IPS-20b (cell line): ENCODE results near the gene SOX2.

Experiments
- H3K27ac ChIP-seq: one replicate; pipeline ENCODE4 v1.5.1; 2013; ENCODE audit warnings: low read length
- H3K27me3 ChIP-seq: 2 replicates; pipeline ENCODE4 v1.6.1; 2013; ENCODE audit warnings: mild to moderate bottlenecking, low read length, inconsistent platforms; ENCODE audit not compliant: insufficient read depth
- H3K36me3 ChIP-seq: 2 replicates; pipeline ENCODE4 v1.6.1; 2013; ENCODE audit warnings: low read depth, mild to moderate bottlenecking, inconsistent platforms, low read length, moderate library complexity; ENCODE audit not compliant: insufficient read depth
- H3K4me1 ChIP-seq: 2 replicates; pipeline ENCODE4 v1.6.1; 2013; ENCODE audit warnings: mild to moderate bottlenecking, control low read depth, inconsistent platforms, low read length, moderate library complexity; ENCODE audit not compliant: insufficient read depth
- H3K4me3 ChIP-seq: 2 replicates; pipeline ENCODE4 v1.5.1; 2013; ENCODE audit warnings: mild to moderate bottlenecking, low read length, inconsistent platforms
- H3K9ac ChIP-seq: 2 replicates; pipeline ENCODE4 v1.6.1; 2013; ENCODE audit warnings: low read depth, mild to moderate bottlenecking, inconsistent platforms, low read length, moderate library complexity
- H3K9me3 ChIP-seq: 2 replicates; pipeline ENCODE4 v1.6.1; 2013; ENCODE audit warnings: mild to moderate bottlenecking, low read depth, low read length, inconsistent platforms; ENCODE audit not compliant: insufficient read depth

The SOX2 gene

GRCh38 chr3:181707980-181708379 lies 3.7 kb upstream of the SOX2 start:
- Histone ChIP-seq H3K4me3 (peak overlapping the region; percentile 39; the same call in 1 of the 2 replicates), H3K36me3 (peaks cover 5% of the 10 kb centered on the region), H3K4me1 (peaks cover 58% of the 10 kb centered on the region), H3K27me3 (peaks cover 27% of the 10 kb centered on the region; the same call in 1 of the 2 replicates), H3K27ac (peak overlapping the region; percentile 67), H3K9me3 (no peaks in the 10 kb centered on the region), H3K9ac (peak overlapping the region; percentile 60; the same call in 1 of the 2 replicates)

DNA sequence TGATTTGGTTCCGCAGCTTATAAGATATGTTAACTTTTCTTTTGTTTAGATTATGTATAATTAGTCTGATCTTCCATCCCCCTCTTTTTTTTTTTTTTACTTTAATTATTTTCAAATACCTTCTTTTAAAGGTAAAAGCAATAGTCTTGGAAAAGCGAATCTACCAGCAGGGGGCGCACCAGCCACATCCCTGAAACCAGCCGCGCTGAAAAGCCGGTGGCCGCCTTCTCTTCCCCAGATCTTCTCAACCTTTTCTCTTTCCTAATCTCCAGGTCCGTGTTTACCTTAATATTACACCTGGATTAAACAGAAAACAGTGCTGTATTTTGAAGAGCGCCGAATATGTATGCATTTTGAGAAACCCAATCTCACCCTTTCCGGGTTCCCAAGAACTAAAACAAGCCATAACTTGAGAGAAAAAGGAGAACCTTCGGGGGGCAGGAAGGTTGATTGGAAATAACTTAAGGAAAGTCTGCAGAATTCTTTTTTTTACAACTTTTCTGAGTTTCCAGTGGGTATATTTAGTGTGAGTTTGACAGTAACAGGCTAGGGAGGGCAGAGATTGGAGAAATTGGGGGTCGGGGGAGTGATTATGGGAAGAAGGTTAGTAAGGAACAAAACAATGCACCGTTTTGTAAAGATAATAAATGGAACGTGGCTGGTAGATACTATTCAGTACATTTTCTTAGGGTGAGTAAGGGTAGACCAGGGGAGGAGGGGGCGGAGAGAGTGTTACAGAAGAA lies 2.0 kb upstream of the SOX2 start:
- peak overlapping the region; percentile 74 for H3K27ac ChIP-seq
- no peaks in the 10 kb centered on the region for H3K9me3 ChIP-seq
- H3K9ac ChIP-seq = peak overlapping the region; percentile 87
- H3K4me1 ChIP-seq = peaks cover 47% of the 10 kb centered on the region
- H3K36me3 ChIP-seq = peaks cover 22% of the 10 kb centered on the region
- H3K4me3 ChIP-seq = peak overlapping the region; percentile 96
- H3K27me3 ChIP-seq = peaks cover 10% of the 10 kb centered on the region; the same call in 1 of the 2 replicates

DNA sequence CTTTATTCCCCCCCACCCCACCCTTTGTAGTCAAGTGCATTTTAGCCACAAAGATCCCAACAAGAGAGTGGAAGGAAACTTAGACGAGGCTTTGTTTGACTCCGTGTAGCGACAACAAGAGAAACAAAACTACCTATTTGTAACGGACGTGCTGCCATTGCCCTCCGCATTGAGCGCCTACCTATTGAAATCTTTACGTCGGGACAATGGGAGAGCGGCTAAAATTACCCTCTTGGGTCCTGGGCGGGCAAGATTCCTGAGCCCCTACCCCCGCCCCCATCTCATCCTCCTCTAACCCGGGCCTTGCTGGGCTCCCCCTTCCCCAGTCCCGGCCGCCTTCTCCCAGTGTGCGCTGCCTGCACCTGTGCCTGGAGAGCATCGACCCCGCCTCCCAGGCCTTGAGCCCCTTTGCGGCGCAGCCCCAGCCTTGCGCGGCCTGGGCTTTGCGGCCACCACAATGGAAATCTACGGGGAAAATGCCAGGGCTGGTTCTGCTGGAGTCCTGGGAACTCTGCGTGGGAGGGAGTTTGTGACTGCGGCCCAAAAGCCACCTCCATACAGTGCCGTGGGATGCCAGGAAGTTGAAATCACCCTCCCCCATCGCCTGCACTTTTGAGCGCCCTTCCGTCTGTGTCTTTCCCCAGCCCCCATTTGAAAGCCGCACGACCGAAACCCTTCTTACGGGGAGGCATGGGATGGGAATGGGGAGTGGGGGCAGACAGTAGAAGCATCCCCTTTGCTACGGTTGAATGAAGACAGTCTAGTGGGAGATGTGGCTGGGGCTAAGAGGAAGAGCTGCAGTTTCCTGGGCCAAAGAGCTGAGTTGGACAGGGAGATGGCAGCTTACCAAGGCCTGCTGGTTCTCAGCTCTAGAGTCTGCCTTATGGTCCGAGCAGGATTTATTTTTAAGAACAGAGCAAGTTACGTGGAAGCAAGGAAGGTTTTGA lies 1.1 kb upstream of the SOX2 start:
- Histone ChIP-seq H3K4me3 (peak overlapping the region; percentile 96), H3K27me3 (peaks cover under 1% of the 10 kb centered on the region; the same call in 1 of the 2 replicates), H3K9me3 (no peaks in the 10 kb centered on the region)

DNA sequence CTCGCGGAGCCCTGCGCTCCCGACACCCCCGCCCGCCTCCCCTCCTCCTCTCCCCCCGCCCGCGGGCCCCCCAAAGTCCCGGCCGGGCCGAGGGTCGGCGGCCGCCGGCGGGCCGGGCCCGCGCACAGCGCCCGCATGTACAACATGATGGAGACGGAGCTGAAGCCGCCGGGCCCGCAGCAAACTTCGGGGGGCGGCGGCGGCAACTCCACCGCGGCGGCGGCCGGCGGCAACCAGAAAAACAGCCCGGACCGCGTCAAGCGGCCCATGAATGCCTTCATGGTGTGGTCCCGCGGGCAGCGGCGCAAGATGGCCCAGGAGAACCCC lies 464 bp downstream of the SOX2 start:
- H3K4me3 ChIP-seq = peak overlapping the region; percentile 96
- peaks cover 42% of the 10 kb centered on the region for H3K36me3 ChIP-seq
- H3K4me1 ChIP-seq = peaks cover 28% of the 10 kb centered on the region; the same call in 1 of the 2 replicates
- H3K27ac ChIP-seq = no peak overlapping the region
- no peaks in the 10 kb centered on the region for H3K9me3 ChIP-seq
- H3K9ac ChIP-seq = peak overlapping the region; percentile 98; the same call in 1 of the 2 replicates
- H3K27me3 ChIP-seq = no peaks in the 10 kb centered on the region

More for the DNA sequence above, 1.1 kb upstream of the SOX2 start:
- Histone ChIP-seq H3K4me1 (peaks cover 38% of the 10 kb centered on the region), H3K36me3 (peaks cover 31% of the 10 kb centered on the region), H3K27ac (peak overlapping the region; percentile 65), H3K9ac (peak overlapping the region; percentile 87)

DNA sequence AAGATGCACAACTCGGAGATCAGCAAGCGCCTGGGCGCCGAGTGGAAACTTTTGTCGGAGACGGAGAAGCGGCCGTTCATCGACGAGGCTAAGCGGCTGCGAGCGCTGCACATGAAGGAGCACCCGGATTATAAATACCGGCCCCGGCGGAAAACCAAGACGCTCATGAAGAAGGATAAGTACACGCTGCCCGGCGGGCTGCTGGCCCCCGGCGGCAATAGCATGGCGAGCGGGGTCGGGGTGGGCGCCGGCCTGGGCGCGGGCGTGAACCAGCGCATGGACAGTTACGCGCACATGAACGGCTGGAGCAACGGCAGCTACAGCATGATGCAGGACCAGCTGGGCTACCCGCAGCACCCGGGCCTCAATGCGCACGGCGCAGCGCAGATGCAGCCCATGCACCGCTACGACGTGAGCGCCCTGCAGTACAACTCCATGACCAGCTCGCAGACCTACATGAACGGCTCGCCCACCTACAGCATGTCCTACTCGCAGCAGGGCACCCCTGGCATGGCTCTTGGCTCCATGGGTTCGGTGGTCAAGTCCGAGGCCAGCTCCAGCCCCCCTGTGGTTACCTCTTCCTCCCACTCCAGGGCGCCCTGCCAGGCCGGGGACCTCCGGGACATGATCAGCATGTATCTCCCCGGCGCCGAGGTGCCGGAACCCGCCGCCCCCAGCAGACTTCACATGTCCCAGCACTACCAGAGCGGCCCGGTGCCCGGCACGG lies 991 bp downstream of the SOX2 start:
- Histone ChIP-seq H3K9me3 (no peaks in the 10 kb centered on the region), H3K4me3 (peak overlapping the region; percentile 96), H3K9ac (peak overlapping the region; percentile 98), H3K27ac (peak overlapping the region; percentile 93), H3K4me1 (peaks cover 28% of the 10 kb centered on the region; the same call in 1 of the 2 replicates), H3K27me3 (no peaks in the 10 kb centered on the region), H3K36me3 (peaks cover 44% of the 10 kb centered on the region)

DNA sequence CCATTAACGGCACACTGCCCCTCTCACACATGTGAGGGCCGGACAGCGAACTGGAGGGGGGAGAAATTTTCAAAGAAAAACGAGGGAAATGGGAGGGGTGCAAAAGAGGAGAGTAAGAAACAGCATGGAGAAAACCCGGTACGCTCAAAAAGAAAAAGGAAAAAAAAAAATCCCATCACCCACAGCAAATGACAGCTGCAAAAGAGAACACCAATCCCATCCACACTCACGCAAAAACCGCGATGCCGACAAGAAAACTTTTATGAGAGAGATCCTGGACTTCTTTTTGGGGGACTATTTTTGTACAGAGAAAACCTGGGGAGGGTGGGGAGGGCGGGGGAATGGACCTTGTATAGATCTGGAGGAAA lies 1.5 kb downstream of the SOX2 start:
- H3K36me3 ChIP-seq = peaks cover 45% of the 10 kb centered on the region
- no peaks in the 10 kb centered on the region for H3K9me3 ChIP-seq
- no peaks in the 10 kb centered on the region for H3K27me3 ChIP-seq
- peak overlapping the region; percentile 96 for H3K4me3 ChIP-seq
- H3K4me1 ChIP-seq = peaks cover 28% of the 10 kb centered on the region; the same call in 1 of the 2 replicates
- H3K27ac ChIP-seq = peak overlapping the region; percentile 93
- peak overlapping the region; percentile 98 for H3K9ac ChIP-seq

- Histone ChIP-seq H3K4me1 (peaks cover 28% of the 10 kb centered on the region), H3K36me3 (peaks cover 52% of the 10 kb centered on the region), H3K9me3 (no peaks in the 10 kb centered on the region), H3K27ac (peak overlapping the region; percentile 93), H3K9ac (peak overlapping the region; percentile 98), H3K27me3 (no peaks in the 10 kb centered on the region), H3K4me3 (peak overlapping the region; percentile 96)
Measured at GRCh38 chr3:181713676-181714612, 2.2 kb downstream of the SOX2 start.

GRCh38 chr3:181715571-181716340 lies 4.0 kb downstream of the SOX2 start:
- H3K27ac ChIP-seq = peak overlapping the region; percentile 93
- peaks cover 31% of the 10 kb centered on the region for H3K4me1 ChIP-seq
- no peaks in the 10 kb centered on the region for H3K9me3 ChIP-seq
- peak overlapping the region; percentile 96 for H3K4me3 ChIP-seq
- peaks cover 55% of the 10 kb centered on the region for H3K36me3 ChIP-seq
- H3K27me3 ChIP-seq = no peaks in the 10 kb centered on the region
- peak overlapping the region; percentile 98 for H3K9ac ChIP-seq

- H3K27me3 ChIP-seq = no peaks in the 10 kb centered on the region
- H3K27ac ChIP-seq = peak overlapping the region; percentile 74
- no peaks in the 10 kb centered on the region for H3K9me3 ChIP-seq
- H3K36me3 ChIP-seq = peaks cover 55% of the 10 kb centered on the region
- peak overlapping the region; percentile 96 for H3K4me3 ChIP-seq
- peaks cover 40% of the 10 kb centered on the region for H3K4me1 ChIP-seq
- H3K9ac ChIP-seq = peak overlapping the region; percentile 93
Measured at GRCh38 chr3:181716966-181717365, 5.2 kb downstream of the SOX2 start.
